B cell (primary cell): ENCODE measurements around the gene FER.

ENCODE experiments used
- EZH2 ChIP-seq: IDR thresholded peaks from 2 replicates; pipeline ENCODE4 v1.6.1; 2012; ENCODE audit warnings: borderline replicate concordance, low read depth, mild to moderate bottlenecking, moderate library complexity, low read length; ENCODE audit not compliant: insufficient read depth, poor library complexity, severe bottlenecking
- TF ChIP-seq, protein P1 (sequence below): fragments of 200-600 bp; IDR thresholded peaks from one replicate; pipeline ENCODE4 v1.8.0; 2022; ENCODE audit warnings: antibody characterized with exemption, mild to moderate bottlenecking

DNA sequence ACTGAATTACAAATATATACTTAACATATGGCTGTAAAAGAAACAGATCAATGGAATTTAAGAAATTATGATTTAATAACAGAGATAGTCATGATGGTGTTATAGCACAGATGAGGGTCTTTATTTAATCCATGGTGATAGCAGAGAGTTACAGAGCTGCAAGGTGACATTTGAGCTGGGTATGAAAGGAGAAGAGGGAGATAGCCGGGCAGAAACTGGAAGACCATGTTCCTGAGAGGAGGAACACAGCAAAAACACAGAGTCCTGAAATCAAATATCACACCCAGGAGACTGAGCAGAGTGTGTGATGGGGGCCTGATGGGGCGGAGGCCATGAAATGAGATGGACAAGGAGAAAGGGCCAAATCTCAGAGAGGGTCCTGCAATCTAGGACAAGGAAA, 498.7 kb downstream of the FER start:
- TF ChIP-seq, protein P1, sequence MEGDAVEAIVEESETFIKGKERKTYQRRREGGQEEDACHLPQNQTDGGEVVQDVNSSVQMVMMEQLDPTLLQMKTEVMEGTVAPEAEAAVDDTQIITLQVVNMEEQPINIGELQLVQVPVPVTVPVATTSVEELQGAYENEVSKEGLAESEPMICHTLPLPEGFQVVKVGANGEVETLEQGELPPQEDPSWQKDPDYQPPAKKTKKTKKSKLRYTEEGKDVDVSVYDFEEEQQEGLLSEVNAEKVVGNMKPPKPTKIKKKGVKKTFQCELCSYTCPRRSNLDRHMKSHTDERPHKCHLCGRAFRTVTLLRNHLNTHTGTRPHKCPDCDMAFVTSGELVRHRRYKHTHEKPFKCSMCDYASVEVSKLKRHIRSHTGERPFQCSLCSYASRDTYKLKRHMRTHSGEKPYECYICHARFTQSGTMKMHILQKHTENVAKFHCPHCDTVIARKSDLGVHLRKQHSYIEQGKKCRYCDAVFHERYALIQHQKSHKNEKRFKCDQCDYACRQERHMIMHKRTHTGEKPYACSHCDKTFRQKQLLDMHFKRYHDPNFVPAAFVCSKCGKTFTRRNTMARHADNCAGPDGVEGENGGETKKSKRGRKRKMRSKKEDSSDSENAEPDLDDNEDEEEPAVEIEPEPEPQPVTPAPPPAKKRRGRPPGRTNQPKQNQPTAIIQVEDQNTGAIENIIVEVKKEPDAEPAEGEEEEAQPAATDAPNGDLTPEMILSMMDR, result no peak
- TF ChIP-seq EZH2, result no peak
